Parathyroid adenoma (tissue), 2 donors: ENCODE measurements around the gene APOA1.

Experiments
- H2AFZ ChIP-seq: fragments of 300-600 bp; sonication (generic); one replicate; pipeline ENCODE4 v1.7.0; 2017; ENCODE audit warnings: antibody characterized with exemption, mild to moderate bottlenecking
- H3K27ac ChIP-seq: fragments of 300-600 bp; sonication (generic); one replicate; pipeline ENCODE4 v1.7.0; 2017
- H3K27me3 ChIP-seq: fragments of 300-600 bp; sonication (generic); one replicate; pipeline ENCODE4 v1.7.0; 2017; ENCODE audit warnings: low read length; ENCODE audit not compliant: control insufficient read depth, insufficient read depth
- H3K36me3 ChIP-seq: fragments of 300-600 bp; sonication (generic); one replicate; pipeline ENCODE4 v1.7.0; 2017; ENCODE audit warnings: low read length; ENCODE audit not compliant: control insufficient read depth, insufficient read depth
- H3K4me1 ChIP-seq: fragments of 300-600 bp; sonication (generic); one replicate; pipeline ENCODE4 v1.7.0; 2017; ENCODE audit warnings: control low read depth
- H3K4me2 ChIP-seq: fragments of 300-600 bp; sonication (generic); one replicate; pipeline ENCODE4 v1.7.0; 2017; ENCODE audit warnings: low read length
- H3K4me3 ChIP-seq: fragments of 300-600 bp; sonication (generic); one replicate; pipeline ENCODE4 v1.7.0; 2017; ENCODE audit warnings: low read depth, low read length
- H3K79me2 ChIP-seq: fragments of 300-600 bp; sonication (generic); one replicate; pipeline ENCODE4 v1.7.0; 2017; ENCODE audit warnings: control low read depth
- H3K9ac ChIP-seq: fragments of 300-600 bp; sonication (generic); one replicate; pipeline ENCODE4 v1.7.0; 2017; ENCODE audit warnings: mild to moderate bottlenecking
- H3K9me3 ChIP-seq: fragments of 300-600 bp; sonication (generic); one replicate; pipeline ENCODE4 v1.7.0; 2017; ENCODE audit warnings: low read length; ENCODE audit not compliant: control insufficient read depth
- CTCF ChIP-seq: fragments of 300-600 bp; sonication (generic); IDR thresholded peaks from one replicate; pipeline ENCODE4 v1.7.0; 2017; ENCODE audit warnings: antibody characterized with exemption, mild to moderate bottlenecking
- donor health status: primary hyperparathyroidism.

APOA1 gene

DNA sequence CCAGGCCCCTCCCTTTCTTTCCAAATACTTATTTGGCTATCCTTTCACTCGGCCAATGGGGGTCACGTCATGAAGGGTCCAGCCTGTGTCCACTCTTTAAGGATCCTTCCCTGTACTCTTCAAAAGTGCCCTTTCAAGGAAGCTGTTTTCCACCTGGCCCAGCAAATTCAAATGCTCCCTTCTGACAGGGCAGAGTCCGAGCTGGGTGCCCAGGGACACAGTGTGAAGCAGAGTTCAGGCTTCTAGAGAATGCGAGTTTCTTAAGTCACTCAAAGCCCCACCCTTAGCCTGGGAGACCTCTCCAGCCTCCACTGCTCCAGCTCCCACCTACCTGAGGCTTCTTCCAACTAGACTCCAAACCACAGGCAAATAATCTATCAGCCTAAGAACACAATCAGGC is 5.5 kb upstream of the APOA1 start:
- no peak overlapping the region for H3K27ac ChIP-seq
- no peaks in the 10 kb centered on the region for H3K36me3 ChIP-seq
- no peak for TF ChIP-seq CTCF

DNA sequence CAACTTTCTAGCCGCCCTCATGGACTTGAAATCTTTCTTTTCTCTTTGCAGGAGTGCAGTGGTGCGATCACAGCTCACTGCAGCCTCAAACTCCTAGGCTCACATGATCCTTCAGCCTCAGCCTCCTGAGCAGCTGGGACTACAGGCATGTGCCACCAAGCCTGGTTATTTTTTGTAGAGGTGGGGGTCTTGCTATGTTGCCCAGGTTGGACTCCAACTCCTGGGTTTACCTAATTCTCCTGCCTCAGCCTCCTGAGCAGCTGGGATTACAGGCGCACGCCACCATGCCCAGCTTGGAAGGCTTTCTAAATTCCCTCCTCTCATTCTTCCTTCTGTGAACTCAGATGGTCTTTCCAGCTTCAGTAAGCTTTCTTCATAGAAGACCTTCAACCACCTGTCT is 4.7 kb upstream of the APOA1 start:
- TF ChIP-seq CTCF: no peak
- Histone ChIP-seq H3K27me3 (no peaks in the 10 kb centered on the region), H3K9ac (no peak overlapping the region)

More for the DNA sequence above, 5.5 kb upstream of the APOA1 start:
- H3K27me3 ChIP-seq: no peaks in the 10 kb centered on the region
- no peak overlapping the region for H3K4me2 ChIP-seq
- no peaks in the 10 kb centered on the region for H3K79me2 ChIP-seq
- no peak overlapping the region for H3K4me3 ChIP-seq
- H3K9me3 ChIP-seq: no peaks in the 10 kb centered on the region
- no peak overlapping the region for H2AFZ ChIP-seq
- H3K4me1 ChIP-seq: no peaks in the 10 kb centered on the region
- no peak overlapping the region for H3K9ac ChIP-seq

DNA sequence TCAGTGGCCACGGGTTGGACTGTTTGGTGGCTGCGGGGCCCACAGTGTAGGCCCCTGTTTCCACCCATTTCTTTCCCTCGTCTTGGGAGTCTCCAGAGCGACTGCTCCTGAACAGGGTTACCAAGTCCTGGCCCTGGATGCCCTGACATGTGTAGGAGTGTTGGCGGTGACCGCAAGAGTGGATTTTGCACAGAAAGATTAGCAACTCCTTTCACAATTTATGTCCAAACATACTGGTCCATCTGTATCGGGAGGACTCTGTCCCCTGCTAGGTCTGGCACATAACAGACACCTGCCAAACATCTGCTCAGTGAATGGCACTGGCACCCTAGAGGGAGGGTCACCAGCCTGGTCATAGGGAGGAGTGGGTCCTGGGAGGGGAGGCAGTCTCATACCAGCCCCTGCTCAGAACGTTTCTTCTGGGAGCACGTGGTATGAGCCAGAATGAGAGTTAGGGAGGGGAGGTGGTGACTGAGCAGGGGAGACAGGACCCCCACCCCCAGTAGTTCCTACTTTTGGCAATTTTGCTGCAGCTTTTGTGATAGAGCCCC is 3.4 kb upstream of the APOA1 start:
- Histone ChIP-seq H3K27ac (no peak overlapping the region), H3K27me3 (no peaks in the 10 kb centered on the region), H3K79me2 (no peaks in the 10 kb centered on the region), H3K4me2 (no peak overlapping the region), H3K9me3 (no peaks in the 10 kb centered on the region), H2AFZ (no peak overlapping the region), H3K4me3 (no peak overlapping the region), H3K9ac (no peak overlapping the region), H3K36me3 (no peaks in the 10 kb centered on the region), H3K4me1 (no peaks in the 10 kb centered on the region)
- no peak for TF ChIP-seq CTCF

More for the DNA sequence above, 4.7 kb upstream of the APOA1 start:
- H3K4me2 ChIP-seq: no peak overlapping the region
- H3K79me2 ChIP-seq: no peaks in the 10 kb centered on the region
- H3K4me3 ChIP-seq: no peak overlapping the region
- no peaks in the 10 kb centered on the region for H3K9me3 ChIP-seq
- no peak overlapping the region for H2AFZ ChIP-seq
- no peaks in the 10 kb centered on the region for H3K4me1 ChIP-seq
- H3K36me3 ChIP-seq: no peaks in the 10 kb centered on the region
- H3K27ac ChIP-seq: no peak overlapping the region

DNA sequence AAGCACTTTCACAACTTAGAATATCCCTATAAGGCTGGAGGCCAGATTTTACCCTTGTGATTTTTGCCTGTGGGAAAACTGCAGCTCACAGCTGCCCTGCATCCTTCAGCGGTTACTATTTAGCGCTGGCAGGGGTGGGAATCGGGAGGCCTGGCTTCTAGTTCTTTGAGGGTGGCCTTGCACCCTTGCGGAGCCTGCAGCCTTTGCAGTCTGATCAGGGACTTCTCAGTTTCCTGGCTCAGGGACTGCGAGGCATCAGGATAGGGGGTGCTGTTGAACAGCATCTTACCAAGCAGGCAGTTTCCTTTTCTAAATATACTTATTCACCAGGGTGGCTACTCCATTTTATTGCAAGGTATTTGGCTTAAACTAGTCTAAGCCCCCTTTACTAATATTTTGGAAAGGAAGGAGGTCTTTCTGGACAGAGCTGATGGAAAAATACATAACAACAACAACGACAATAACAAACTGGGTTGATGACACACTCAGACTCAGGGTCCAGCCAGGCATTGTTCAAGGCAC is 2.9 kb upstream of the APOA1 start:
- no peaks in the 10 kb centered on the region for H3K79me2 ChIP-seq
- no peak overlapping the region for H3K27ac ChIP-seq
- no peaks in the 10 kb centered on the region for H3K9me3 ChIP-seq
- no peaks in the 10 kb centered on the region for H3K4me1 ChIP-seq
- TF ChIP-seq CTCF: no peak
- H3K36me3 ChIP-seq: no peaks in the 10 kb centered on the region
- H3K9ac ChIP-seq: no peak overlapping the region
- H2AFZ ChIP-seq: no peak overlapping the region
- no peak overlapping the region for H3K4me3 ChIP-seq
- no peak overlapping the region for H3K4me2 ChIP-seq
- H3K27me3 ChIP-seq: no peaks in the 10 kb centered on the region
